Kasumi-1 (cell line): ENCODE results near the gene ATF2.
A peak's percentile ranks its signal among the peaks of the same experiment; 100 is the strongest.

Experiments
- DNase-seq, 2 experiments: peaks; one replicate each; lab custom pipeline; 2025; lab: John Stamatoyannopoulos, UW

The ATF2 gene

GRCh38 chr2:175167792-175168563, at the start of gene ATF2:
TSS of gene ATF2 (minus strand) at chr2:175168203. CDS start at chr2:175136443, 31,760 bp downstream.
- peak; percentile 100 for DNase-seq

GRCh38 chr2:175207741-175208438, 39.9 kb upstream of the ATF2 start:
- no peak for DNase-seq

GRCh38 chr2:175206866-175207265, 38.9 kb upstream of the ATF2 start:
- DNase-seq: no peak

- DNase-seq: no peak
Measured at GRCh38 chr2:175205523-175205922, 37.5 kb upstream of the ATF2 start.

- peak; percentile 84 to 85 for DNase-seq
Measured at GRCh38 chr2:175203621-175204496, 35.9 kb upstream of the ATF2 start.

GRCh38 chr2:175195012-175195411, 27.0 kb upstream of the ATF2 start:
- DNase-seq: no peak

GRCh38 chr2:175188761-175189160, 20.8 kb upstream of the ATF2 start:
- peak in 1 of 2 experiments; percentile 35 for DNase-seq

- DNase-seq: peak; percentile 74 to 89
Measured at GRCh38 chr2:175187378-175187777, 19.4 kb upstream of the ATF2 start.

GRCh38 chr2:175183674-175184073, 15.7 kb upstream of the ATF2 start:
- DNase-seq: no peak

GRCh38 chr2:175181877-175182308, 13.9 kb upstream of the ATF2 start:
- no peak for DNase-seq

- DNase-seq: peak; percentile 98 to 99
Measured at GRCh38 chr2:175181104-175181876, 13.3 kb upstream of the ATF2 start, which contains the start of gene ATP5MC3. TSS of gene ATP5MC3 (minus strand) at chr2:175181710. CDS start at chr2:175181393, 317 bp downstream.

- DNase-seq: peak; percentile 76
Measured at GRCh38 chr2:175180701-175181103, 12.7 kb upstream of the ATF2 start.

GRCh38 chr2:175176624-175177023, 8.6 kb upstream of the ATF2 start:
- no peak for DNase-seq

GRCh38 chr2:175175896-175176295, 7.9 kb upstream of the ATF2 start:
- DNase-seq: no peak

GRCh38 chr2:175175320-175175719, 7.3 kb upstream of the ATF2 start:
- no peak for DNase-seq

GRCh38 chr2:175170659-175171304, 2.8 kb upstream of the ATF2 start:
- no peak for DNase-seq

GRCh38 chr2:175169191-175169590, 1.2 kb upstream of the ATF2 start:
- no peak for DNase-seq

GRCh38 chr2:175168564-175168945, 552 bp upstream of the ATF2 start:
- DNase-seq: no peak

- peak; percentile 37 to 89 for DNase-seq
Measured at GRCh38 chr2:175167076-175167791, 769 bp downstream of the ATF2 start.

GRCh38 chr2:175166216-175166824, 1.7 kb downstream of the ATF2 start:
- DNase-seq: peak in 1 of 2 experiments; percentile 47
